Esophagus squamous epithelium (tissue), 4 donors: ENCODE results near the gene CNTF.

ENCODE experiments used
- CTCF ChIP-seq, 6 experiments: fragments of 450-650 bp in 4 of 6; fragments of 200-600 bp in 2 of 6; sonication (generic) in 2 of 6; IDR thresholded peaks; one replicate each; pipeline ENCODE4 v1.5.1; 2016 to 2019; ENCODE audit warnings: antibody characterized with exemption in 6 of 6, mild to moderate bottlenecking in 4 of 6, moderate library complexity in 4 of 6
- POLR2A ChIP-seq, 4 donors: fragments of 450-650 bp; IDR thresholded peaks; one replicate each; pipeline ENCODE4 v1.6.1; 2017; ENCODE audit warnings: antibody characterized with exemption in 4 of 4, mild to moderate bottlenecking in 4 of 4, moderate library complexity in 3 of 4

- TF ChIP-seq POLR2A (IDR thresholded peaks at IDR 0.05): no peak
- TF ChIP-seq CTCF (IDR thresholded peaks at IDR 0.05): no peak
Measured at GRCh38 chr11:58631378-58631777, 8.9 kb downstream of the CNTF start.
